Subcutaneous preadipocyte (primary cell): ENCODE results near the gene SLC25A46. TPM values are rescaled to one million over a fixed set of nuclear protein-coding genes. Genes with fewer than 3 reads are reported as not detected.

Source experiments
- total RNA-seq: library from RNA; depleted of rRNA; stranded (reverse); fragments of >200 nt; gene quantifications from 2 replicates; pipeline ENCODE4 v1.2.3, GENCODE V29; 2012

SLC25A46 gene
- 97.0 and 102 TPM in 2 replicates for total RNA-seq

GRCh38 chr5:110738812-110739651 lies at the start of gene SLC25A46:
SLC25A46 (plus strand) TSS chr5:110739007; CDS start chr5:110739120, 113 bp downstream.

GRCh38 chr5:110726249-110727024 lies 12.4 kb upstream of the SLC25A46 start, which contains the start of gene TMEM232:
TMEM232 (minus strand) TSS chr5:110726671; CDS start chr5:110667352, 59,319 bp downstream.

Other genes starting within 250 kb of the SLC25A46 start
- gene TMEM232, start 12.3 kb upstream of the SLC25A46 start, total RNA-seq = 4.5 and 5.1 TPM in 2 replicates